ENCODE measurements around the gene AFDN.

AFDN gene

DNA sequence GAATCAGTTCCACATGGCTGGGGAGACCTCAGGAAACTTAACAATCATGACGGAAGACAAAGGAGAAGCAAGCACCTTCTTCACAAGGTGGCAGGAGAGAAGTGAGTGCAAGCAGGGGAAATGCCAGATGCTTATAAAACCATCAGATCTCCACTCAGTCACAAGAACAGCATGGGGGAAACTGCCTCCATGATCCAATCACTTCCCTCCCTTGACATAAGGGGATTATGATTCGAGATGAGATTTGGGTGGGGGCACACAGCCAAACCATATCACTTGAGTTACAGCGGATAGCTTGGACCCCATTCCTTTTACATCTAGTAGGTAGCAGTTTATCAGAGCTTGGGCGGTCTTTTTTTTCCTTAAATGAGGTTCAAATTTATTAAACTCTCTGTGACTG, 19.1 kb downstream of the AFDN start:
- DNase-seq = no peak

DNA sequence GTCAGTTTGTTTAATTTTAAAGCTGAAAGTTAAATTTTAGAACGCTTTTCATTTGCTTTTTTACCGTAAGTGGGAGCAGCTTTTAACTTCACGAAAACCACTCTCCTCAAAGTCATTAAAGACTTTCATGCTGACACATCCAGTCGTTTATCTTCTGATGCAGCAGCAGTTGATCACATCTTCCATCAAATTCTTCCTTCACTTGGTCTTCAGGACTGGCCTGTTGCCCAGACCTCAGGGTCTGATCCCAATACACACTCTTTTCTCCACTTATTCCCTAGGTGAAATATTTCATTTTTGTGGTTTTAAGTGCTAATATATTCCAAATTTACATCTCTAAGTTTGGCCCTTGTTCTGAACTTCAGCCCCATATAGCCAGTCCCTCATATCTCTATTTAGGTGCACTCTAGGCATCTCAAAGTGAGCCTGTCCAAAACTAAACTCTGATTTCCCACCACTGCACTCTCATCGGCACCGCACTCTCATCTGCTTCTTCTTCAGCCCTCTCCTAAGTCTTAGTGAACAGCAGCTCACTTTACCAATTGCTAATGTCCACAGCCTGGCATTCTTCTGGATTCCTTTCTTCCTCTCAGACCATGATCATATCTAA, 20.4 kb downstream of the AFDN start:
- no peak for DNase-seq

DNA sequence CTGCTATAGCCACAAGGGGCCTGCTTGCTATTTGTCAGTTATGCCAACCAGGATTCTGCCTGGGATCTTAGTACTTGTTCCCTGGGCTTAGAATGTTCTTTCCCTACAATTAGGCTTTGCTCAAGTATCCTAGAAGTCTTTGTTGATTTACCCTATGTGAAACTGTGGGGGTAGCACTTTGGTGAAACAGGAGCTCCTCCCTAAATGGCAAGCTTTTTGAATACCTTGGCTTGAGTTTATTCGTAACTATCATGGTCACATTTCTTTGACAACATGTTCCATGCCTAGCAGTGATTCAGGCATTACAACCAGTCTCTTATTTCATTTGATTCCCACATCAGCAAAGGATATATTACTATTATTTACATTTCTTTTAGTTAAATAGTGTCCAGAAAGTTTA, 21.2 kb downstream of the AFDN start:
- DNase-seq = no peak

DNA sequence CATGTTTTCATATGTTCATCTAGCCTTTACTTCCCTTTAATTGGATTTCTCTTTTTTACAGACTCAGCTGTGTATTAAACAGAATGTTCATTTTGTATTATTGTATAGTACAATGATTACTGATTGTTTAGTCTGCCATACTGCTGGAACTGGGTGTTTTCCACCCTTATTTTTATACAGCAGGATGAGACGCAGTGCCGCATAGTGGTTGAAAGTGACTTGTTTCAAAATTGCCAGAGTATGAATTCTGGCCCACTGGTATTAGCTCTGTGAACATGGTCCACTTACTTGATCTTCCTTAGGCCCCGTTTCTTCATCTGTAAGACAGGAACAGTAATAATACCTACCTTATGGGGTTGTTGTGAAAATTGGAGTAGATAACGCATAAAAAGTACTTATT, 22.1 kb downstream of the AFDN start:
- no peak for DNase-seq

DNA sequence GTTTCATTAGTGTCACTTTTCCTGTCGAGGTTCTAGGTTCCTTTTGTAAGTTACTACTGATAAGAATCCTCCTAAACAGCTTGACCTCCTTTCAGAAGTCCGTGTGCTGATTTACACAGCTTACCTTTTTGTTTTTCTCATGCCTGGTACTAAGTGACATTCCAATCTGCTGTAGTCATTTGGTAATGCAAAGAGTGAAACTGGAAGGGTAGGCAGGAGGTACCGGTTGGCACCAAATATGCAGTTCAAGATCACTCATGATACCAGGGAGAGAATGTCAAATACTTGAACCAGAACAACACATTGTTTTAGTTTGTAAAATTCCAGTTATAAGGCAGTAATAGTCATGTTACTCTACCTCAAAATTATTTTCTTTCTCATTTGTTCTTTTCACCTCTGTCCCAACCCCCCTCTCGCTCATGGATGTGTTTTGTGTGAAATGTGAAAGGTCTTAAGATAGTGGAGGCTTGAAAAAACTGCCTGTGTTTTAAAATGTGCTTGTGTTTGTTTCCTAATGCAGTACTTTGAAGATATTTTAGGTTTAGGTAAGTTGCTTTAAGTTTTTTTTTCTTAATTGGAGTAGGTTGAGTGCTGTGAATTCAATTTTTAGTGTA, 23.2 kb downstream of the AFDN start:
- no peak for DNase-seq

DNA sequence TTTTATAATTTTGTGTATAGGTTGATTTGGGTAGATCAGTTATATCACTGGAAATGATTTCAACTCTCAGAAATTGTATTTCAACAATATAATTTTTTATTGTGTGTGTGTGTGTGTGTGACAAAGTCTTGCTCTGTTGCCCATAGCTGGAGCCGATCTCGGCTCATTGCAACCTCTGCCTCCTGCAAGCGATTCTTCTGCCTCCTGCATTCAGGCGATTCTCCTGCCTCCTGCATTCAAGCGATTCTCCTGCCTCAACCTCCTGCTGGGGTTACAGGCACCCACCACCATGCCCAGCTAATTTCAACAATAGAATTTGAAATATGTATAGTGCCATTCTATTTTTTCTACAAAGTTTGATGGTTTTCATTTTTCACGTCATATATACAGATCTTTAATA, 24.1 kb downstream of the AFDN start:
- DNase-seq = no peak

DNA sequence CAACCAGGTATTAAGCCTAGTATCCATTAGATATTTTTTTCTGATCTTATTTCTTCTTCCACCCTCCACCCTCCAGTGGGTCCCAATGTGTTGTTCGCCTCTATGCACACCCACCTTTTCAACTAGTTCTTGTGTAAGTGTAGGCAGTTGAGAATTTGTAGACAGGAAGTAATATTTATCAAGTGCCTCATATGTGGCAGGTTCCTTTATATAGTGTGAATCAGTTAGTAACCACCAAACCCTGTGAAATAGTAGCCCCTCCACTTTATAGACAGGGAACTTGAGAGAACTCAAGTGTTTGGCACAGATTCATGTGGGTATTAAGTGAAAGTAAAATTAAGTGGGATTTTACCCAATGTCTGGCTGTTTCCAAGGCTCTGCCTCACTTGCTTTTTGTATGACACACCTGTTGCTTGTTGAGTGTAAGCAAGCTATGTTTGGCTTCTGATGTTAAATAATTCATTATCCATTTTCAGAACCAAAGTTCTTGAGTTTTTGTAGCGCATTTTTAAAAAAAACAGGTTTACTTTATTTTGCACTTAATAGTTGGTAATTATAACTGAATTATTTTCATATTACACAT, 24.8 kb downstream of the AFDN start:
- DNase-seq = no peak

DNA sequence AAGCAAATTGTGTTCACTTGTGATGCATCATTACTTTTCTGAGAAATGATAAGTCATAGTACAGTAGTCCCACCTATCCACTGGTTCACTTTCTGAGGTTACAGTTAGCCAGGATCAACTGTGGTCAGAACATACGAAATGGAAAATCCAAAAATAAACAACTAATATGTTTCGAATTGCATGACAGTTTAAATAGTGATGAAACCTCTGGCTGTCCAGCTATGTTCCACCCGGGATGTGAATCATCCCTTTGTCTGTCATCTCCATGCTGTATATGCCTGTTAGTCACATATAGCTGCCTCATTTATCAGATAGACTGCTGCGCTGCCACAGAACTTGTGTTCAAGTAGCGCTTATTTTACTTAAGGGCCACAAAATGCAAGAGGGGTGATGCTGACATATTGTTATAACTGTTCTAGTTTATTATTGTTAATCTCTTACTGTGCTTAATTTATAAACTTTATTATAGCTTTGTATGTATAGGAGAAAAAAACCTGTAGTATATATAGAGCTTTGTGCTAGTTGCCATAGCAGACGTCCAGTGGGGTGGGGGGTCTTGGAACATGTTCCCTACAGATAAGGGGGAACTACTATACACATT, 29.2 kb downstream of the AFDN start:
- DNase-seq = no peak

DNA sequence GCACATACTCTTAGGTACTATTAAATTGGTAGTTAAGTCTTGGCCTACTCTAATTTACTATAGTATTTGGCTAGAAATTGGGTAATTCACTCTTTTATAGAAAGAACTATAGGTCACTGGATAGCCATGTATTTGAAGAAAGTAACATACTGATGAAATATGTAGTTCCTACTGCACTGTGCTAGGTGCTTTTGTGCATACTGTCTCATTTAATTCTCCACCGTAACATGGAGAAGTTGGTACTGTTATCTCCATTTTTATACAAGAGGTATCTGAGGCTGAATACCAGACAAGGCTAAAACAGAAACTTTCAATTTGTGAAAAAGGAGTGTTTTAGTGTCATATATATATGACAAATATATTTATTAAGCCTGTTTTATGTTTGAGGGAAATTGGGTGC, 29.8 kb downstream of the AFDN start:
- DNase-seq = no peak

DNA sequence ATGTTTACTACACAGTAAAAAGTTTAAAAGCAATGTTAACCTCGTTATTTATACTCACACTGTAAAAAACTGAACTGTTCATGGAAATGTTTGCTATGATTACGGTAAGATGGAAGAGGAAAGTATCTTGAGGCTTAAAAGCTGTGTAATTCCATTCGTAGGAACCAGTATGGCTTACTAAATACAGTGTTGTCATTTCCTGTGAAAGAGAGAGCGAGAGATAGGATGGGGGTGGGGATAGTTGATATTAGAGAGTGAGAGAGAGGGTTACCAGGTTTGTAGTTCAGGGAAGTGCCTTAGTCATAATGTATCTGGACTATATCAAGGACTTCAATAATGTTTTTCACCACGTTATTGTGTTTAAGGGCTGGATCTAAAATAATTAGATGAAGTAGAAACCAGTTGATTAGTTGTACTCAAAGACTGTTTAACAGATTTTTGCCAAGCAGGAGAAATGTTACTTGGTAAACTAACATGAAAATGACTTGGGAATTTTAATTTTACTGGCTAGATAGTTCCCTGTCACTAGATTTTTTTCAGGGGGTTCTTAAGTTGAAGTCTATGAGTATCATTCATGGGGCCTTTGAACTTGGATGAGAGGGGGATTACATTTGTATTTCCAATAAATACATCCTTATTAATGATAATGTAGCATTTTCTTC, 30.4 kb downstream of the AFDN start:
- DNase-seq = no peak

DNA sequence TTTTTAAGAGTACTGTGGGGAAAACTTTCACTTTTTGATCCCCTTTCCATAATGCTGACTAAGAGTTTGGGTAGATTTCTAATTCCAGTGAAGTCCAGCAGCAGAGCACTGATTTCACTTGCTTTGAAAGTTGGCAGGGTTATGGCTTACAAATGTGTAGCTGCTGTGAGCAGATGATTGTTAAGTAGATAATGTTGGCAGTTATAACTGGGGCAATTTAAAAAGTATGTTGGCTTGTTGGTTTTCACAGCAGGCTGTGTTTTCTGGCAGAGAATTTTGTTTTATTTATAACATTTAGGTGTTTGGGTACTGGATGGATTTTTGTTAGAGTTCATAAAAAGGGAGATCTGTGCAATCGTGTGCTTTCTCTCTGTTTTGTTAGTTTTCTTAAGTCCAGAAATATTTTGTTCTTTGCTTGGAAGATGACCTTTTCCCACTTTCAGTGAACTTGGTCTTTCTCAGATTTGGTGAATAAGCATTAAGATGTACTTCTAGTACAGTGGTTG, 31.4 kb downstream of the AFDN start:
- DNase-seq = no peak

DNA sequence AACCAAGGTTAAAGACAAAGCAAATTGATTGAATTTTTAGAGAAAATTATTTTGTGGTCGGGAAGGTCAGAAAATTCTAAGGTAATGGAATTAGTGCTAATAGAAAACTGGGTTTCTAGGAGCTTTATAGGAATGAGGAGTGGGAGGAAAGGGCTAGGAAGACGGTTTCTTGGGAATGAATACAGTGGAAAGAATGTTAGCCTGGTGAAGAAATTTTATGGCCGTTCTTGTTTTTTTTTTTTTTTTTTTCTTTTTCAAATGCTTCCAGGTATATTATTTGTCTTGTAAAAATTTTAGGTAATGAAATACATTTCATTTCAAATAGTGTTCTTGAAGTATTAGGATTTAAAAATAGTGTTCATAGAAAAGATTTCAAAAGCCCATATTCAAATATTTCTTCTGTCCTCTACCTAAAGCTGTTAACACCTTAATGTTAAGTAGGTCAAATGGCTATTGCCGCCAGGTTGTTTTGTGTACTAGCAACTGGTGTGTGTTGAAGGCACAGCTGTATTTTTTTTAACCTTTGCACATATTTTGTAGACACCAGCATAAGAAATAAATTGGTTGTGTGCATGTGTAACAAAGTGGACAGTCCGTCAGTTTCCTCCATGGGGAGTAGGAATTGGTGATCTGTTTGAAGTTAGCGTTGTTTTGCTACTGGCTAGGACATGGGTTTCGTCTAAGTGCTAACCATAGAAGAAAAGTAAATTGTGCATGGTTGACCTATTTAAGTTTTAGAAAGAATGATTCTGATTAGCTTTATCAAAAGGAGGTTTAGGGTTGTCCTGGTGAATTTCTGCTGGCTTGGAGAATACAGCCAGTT, 32.3 kb downstream of the AFDN start:
- DNase-seq = no peak

DNA sequence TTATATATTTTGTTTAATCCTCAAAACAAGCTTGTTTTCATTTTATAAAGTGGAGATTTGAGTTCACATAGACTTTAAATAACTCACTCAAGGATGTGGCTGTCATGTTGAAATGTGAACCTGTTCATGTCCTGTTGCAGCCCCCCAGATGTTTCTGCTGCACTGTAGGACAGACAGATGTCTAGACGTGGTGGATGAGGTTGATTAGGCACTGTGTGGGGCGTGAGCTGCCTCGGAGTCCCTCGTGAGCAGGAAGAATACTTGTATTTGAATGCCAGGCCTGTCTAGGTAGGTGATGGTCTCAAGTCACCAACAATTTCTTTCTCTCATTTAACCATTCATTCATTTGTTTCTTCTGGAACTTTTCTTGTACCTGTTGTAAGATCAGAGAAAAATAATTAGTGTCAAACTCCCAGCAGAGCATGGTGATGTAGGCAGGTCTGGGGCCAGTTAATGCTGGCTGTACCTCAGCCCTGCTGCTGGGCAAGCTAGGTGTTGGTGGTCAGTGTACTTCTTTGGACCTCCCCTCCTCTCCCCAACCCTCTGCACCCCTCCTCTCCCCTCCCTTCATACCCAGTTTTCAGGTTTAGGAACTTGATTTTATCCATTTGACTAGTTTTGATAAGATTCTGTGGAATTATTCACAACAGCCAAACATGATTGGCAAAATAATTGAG, 34.0 kb downstream of the AFDN start:
- no peak for DNase-seq

DNA sequence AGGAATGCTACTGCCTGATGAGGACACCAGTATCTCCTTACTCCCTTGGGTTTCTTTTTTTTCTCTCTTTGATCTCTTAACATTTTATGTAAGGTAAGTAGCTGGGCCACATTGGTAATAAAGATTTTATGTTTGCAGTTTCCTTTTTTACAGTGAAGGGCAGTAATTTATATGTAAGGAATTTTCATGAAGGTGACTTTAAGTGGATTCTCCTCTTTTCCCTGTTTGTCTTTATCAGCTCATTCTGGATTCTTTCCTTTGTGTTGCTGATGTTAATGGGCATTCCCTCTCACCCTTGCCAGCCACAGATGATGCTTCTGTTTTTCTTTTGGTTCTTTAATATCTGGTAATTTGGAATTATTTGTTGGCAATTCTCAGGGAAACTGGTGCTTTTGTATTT, 34.7 kb downstream of the AFDN start:
- DNase-seq = no peak

DNA sequence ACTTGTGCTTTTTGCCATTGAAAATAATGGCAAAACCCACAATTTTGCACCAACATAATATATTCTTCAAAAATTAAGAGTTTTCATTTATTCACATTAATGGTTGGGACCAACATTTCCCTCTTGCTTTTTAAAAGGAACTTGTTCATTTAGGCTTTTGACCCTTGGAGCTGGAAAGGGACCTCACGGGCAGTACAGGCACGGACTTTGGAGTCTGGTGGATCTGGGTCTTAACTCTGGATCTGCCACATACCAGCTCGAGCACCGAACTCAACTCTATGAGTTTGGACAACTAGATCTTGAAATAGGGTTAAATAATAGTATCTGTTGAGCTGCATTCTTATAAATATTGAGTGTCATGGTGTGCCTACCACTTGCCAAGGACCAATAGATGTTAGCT, 37.2 kb downstream of the AFDN start:
- no peak for DNase-seq

DNA sequence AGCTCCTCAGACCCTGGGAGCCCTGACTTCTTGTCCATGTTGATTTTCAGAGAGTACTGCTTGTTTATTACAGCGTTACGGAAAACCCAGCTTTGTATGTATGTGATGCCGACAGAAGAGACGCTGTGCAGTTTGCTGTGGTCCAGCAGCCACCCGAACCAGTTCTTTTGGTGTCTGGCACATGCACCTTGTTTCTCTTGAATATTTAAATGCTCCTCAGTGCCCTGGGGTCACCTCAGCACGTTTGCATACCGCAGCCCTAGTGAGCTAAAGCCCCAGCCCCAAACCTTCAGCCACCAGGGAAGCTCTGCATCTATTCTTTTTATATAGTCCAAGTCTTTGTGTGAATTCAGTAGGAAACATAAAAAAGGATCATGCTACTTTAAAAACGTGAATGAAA, 39.9 kb downstream of the AFDN start:
- no peak for DNase-seq

DNA sequence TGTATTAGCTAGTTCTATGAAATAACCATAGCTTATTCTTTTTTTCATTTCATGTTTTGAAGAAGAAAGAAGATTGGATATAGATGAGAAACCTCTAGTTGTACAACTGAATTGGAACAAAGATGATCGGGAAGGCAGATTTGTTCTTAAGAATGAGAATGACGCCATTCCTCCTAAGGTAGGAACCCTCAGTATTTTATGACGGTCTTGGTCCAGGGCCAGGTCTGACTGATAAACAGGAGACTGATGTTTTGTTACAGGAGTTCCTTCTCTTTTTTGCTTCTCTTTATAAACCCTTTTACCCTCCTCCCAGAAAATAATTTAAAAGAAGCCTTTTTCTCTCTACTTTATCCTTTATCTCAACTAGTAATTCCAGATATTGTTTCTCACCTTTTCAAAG, 43.6 kb downstream of the AFDN start:
- no peak for DNase-seq

DNA sequence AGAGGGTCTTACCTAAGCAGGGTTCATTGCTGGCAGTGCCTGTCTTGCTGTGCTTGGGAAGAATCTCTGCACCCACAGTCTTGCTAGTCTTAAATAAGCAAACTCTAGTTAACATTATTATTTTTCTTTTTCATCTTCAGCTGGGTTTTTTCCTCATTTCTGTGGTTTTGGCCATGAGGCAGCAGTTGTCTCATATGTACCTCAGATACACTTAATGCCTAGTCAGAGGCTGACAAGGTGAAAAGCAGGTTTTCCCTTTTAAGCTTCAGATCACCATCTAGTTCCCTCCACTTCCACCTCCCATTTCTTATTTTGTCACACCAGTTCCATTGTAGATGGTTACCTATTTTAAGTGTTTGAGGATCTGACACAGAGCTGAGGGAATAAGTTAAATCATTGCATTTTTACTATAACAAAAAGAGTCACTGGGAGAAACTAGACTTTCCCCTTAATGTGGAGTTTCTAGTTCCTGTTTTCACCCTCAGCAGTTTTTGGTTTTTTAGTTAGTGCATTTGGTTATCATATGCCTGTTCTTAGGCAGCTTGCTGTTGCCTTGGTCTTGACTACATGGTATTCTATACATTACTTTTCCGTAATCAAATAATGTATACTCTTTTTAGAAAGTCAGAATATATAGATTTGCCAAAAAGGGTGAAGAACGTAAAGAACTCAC, 46.0 kb downstream of the AFDN start:
- no peak for DNase-seq

DNA sequence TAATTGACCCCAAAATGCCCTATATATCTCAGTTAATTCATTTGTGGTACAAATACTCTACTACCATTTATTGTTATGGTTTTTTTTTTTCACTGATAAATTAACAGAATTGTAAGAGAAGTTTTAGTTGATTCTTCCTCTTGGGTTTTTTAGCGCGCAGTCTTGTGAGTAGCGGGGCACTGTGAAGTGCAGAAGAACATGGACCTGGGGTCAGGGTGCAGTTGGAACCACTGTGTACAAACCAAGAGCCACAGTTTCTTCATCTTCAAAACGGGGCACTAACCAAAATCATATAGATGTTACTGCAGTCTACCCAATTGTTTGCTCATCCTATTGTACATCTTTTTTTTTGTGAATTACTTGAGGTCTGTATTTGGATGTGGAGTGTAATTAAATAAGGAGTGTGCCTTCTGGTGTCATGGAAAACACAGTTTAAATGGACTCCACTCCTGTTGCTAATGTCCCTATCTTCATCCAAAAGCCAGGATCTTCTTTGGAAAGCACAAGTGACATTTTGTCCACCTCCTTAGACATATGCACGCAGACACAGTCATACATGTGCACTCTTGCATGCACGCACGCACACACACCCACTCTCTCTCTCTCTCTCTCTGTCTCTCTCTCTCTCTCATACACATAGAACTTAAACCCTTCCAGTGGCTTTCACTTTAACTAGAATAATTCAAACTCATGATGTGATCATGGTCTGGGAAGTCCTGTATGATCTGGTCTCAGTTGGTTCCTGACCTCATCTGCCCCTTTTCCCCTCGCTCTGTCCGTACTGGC, 51.5 kb downstream of the AFDN start:
- DNase-seq = no peak

DNA sequence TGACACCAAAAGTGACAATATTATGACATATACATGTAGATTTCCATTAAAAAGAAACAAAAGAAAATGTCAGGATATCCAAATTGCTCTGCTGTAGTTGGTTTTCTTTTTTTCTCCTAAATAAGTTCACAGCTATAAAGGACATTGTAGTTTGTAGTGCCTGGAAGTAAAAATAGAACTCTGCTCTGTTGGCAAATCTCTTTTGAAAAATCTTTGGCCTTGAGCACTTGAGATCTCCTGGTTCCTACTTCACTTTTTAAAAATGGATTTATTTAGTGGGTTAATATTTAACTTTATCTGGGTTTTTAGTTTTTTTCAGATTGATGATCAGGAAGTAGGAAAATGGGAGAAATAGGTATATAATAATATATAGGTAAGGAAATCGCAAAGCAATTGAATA, 52.9 kb downstream of the AFDN start:
- DNase-seq = no peak

DNA sequence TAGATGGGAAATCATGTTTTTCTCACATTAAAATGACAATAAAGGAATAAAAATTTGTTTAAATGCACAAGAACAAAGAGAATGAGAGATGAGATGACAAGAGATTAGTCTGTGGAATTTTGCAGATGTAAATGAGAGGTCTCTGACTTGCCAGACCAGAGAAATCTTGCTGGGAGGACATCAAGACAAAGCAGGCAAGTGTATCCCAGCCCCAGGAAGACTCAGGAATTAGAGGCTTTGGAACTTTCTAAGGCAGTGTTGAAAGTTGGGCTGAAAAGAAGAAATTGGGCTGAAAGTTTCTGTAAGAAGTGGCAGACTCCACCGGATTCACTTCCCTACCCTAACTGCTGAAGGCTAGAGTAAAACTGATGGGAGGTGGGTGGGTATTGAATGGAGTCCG, 54.6 kb downstream of the AFDN start:
- no peak for DNase-seq

Measured in stimulated activated CD4-positive, alpha-beta T cell treated with anti-CD3 and anti-CD28 coated beads, Interleukin-12 subunit alpha, Interleukin-12 subunit beta, amount 100 ng/mL, for 4 hours (primary cell).